Measurements from ENCODE around the gene FRMPD4. TPM values are rescaled to one million over a fixed set of nuclear protein-coding genes. Genes with fewer than 3 reads are reported as not detected.
A peak's percentile ranks its signal among the peaks of the same experiment; 100 is the strongest.

The FRMPD4 gene
- total and polyA plus RNA-seq, 2 donors from 2014 or later, result not detected

DNA sequence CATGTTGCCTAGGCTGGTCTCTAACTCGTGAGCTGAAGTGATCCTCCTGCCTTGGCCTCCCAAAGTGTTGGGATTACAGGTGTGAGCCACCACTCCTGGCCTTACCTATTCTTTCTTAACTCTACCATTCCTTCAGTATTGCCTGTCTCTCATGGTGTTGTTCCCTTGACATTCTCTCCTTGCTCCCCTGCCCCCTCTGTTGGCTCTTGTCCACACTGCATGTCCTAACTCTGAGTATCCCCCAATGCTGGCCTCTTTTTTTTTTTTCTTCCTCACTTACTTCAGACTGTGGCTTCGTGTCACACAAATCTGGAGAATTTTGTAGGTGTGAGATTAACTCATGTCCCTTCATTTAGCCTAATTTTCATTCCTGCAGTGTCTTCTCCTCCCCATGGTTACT is 22.9 kb upstream of the FRMPD4 start:
- no peak for TF ChIP-seq CTCF (IDR thresholded peaks at IDR 0.05; ENCODE audit: borderline replicate concordance, extremely low read depth, insufficient read depth)
- no peak overlapping the region for H3K27ac ChIP-seq (ENCODE audit: low read depth in 2 of 2, low read length in 2 of 2)
- H3K36me3 ChIP-seq (ENCODE audit: control insufficient read depth in 2 of 3, insufficient read depth in 3 of 3, low read length in 3 of 3), result no peaks in the 10 kb centered on the region
- no peak overlapping the region for H3K9ac ChIP-seq (ENCODE audit: low read length in 3 of 3)
- DNase-seq (peak in 1 of 5 donors; percentile 8), FAIRE-seq (no peak)
- no peaks in the 10 kb centered on the region for H3K9me3 ChIP-seq (ENCODE audit: control insufficient read depth in 2 of 3, insufficient read depth in 1 of 3, low read length in 3 of 3)
- no peaks in the 10 kb centered on the region for H3K27me3 ChIP-seq (ENCODE audit: control insufficient read depth, insufficient read depth, low read length)
- no peaks in the 10 kb centered on the region for H3K4me1 ChIP-seq (ENCODE audit: control insufficient read depth in 2 of 3, insufficient read depth in 2 of 3, low read depth in 1 of 3, low read length in 3 of 3)
- intact Hi-C loops (cut with DNase I), result no loop called here
- H3K4me3 ChIP-seq (ENCODE audit: low read length in 3 of 3), result no peak overlapping the region

DNA sequence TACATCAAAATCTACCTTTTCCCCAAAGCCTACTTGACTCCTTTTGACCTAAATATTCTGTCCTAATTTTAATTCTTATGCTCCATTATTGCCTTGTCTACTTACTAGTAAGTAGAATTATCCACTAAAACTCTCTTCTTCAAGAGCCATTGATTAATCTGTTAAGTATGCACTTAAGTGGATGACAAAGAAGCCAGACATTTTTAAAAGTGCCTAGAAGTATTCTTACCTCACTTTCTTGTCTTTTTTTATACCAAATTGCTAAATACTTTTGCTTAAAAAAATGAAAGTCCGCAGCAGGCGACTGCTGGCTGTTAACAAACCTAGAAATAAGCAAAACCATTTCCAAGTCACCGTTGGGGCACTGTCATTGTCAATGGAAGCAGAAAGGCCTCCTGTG is 20.1 kb upstream of the FRMPD4 start:
- no peak for TF ChIP-seq CTCF (IDR thresholded peaks at IDR 0.05; ENCODE audit: borderline replicate concordance, extremely low read depth, insufficient read depth)
- no peak overlapping the region for H3K4me3 ChIP-seq (ENCODE audit: low read length in 3 of 3)
- H3K36me3 ChIP-seq (ENCODE audit: control insufficient read depth in 2 of 3, insufficient read depth in 3 of 3, low read length in 3 of 3), result no peaks in the 10 kb centered on the region
- no peak for DNase-seq
- intact Hi-C loops (cut with DNase I), result no loop called here
- no peaks in the 10 kb centered on the region for H3K9me3 ChIP-seq (ENCODE audit: control insufficient read depth in 2 of 3, insufficient read depth in 1 of 3, low read length in 3 of 3)
- H3K4me1 ChIP-seq (ENCODE audit: control insufficient read depth in 2 of 3, insufficient read depth in 2 of 3, low read depth in 1 of 3, low read length in 3 of 3), result no peaks in the 10 kb centered on the region
- no peak for FAIRE-seq
- H3K9ac ChIP-seq (ENCODE audit: low read length in 3 of 3), result no peak overlapping the region
- no peaks in the 10 kb centered on the region for H3K27me3 ChIP-seq (ENCODE audit: control insufficient read depth, insufficient read depth, low read length)
- H3K27ac ChIP-seq (ENCODE audit: low read depth in 2 of 2, low read length in 2 of 2), result no peak overlapping the region

GRCh38 chrX:12128017-12128416 is 10.3 kb upstream of the FRMPD4 start:
- no peak for FAIRE-seq
- Histone ChIP-seq H3K4me3 (ENCODE audit: low read length in 3 of 3) (no peak overlapping the region), H3K9ac (ENCODE audit: low read length in 3 of 3) (no peak overlapping the region), H3K4me1 (ENCODE audit: control insufficient read depth in 2 of 3, insufficient read depth in 2 of 3, low read depth in 1 of 3, low read length in 3 of 3) (no peaks in the 10 kb centered on the region), H3K27me3 (ENCODE audit: control insufficient read depth, insufficient read depth, low read length) (no peaks in the 10 kb centered on the region), H3K36me3 (ENCODE audit: control insufficient read depth in 2 of 3, insufficient read depth in 3 of 3, low read length in 3 of 3) (no peaks in the 10 kb centered on the region), H3K27ac (ENCODE audit: low read depth in 2 of 2, low read length in 2 of 2) (no peak overlapping the region), H3K9me3 (ENCODE audit: control insufficient read depth in 2 of 3, insufficient read depth in 1 of 3, low read length in 3 of 3) (no peaks in the 10 kb centered on the region)
- no peak for DNase-seq
- intact Hi-C loops (cut with DNase I), result no loop called here
- no peak for TF ChIP-seq CTCF (IDR thresholded peaks at IDR 0.05; ENCODE audit: borderline replicate concordance, extremely low read depth, insufficient read depth)

GRCh38 chrX:12137951-12138360 is 317 bp upstream of the FRMPD4 start:
- Histone ChIP-seq H3K4me3 (ENCODE audit: low read length in 3 of 3) (peak overlapping the region in 2 of 3 donors; percentile 24 to 39), H3K9ac (ENCODE audit: low read length in 3 of 3) (no peak overlapping the region), H3K27me3 (ENCODE audit: control insufficient read depth, insufficient read depth, low read length) (peaks cover 24% of the 10 kb centered on the region), H3K4me1 (ENCODE audit: control insufficient read depth in 2 of 3, insufficient read depth in 2 of 3, low read depth in 1 of 3, low read length in 3 of 3) (no peaks in the 10 kb centered on the region), H3K27ac (ENCODE audit: low read depth in 2 of 2, low read length in 2 of 2) (no peak overlapping the region), H3K9me3 (ENCODE audit: control insufficient read depth in 2 of 3, insufficient read depth in 1 of 3, low read length in 3 of 3) (no peaks in the 10 kb centered on the region), H3K36me3 (ENCODE audit: control insufficient read depth in 2 of 3, insufficient read depth in 3 of 3, low read length in 3 of 3) (no peaks in the 10 kb centered on the region)
- TF ChIP-seq CTCF (IDR thresholded peaks at IDR 0.05; ENCODE audit: borderline replicate concordance, extremely low read depth, insufficient read depth), result no peak
- DNase-seq (peak in 2 of 5 donors; percentile 18), FAIRE-seq (no peak)
- intact Hi-C loops (cut with DNase I), result no loop called here
